ENCODE results near the gene TMEM253.

TMEM253 gene

GRCh38 chr14:21103710-21104447 lies 3.0 kb downstream of the TMEM253 start:
- peak; percentile 96 for DNase-seq (ENCODE audit: low spot score)

GRCh38 chr14:21104448-21105060 lies 3.7 kb downstream of the TMEM253 start:
- DNase-seq (ENCODE audit: low spot score), result no peak

- DNase-seq (ENCODE audit: low spot score), result no peak
These were observed 4.2 kb downstream of the TMEM253 start for GRCh38 chr14:21105095-21105494.

- no peak for DNase-seq (ENCODE audit: low spot score)
These were observed 5.3 kb downstream of the TMEM253 start for GRCh38 chr14:21106176-21106497.

- DNase-seq (ENCODE audit: low spot score), result no peak
These were observed 5.8 kb downstream of the TMEM253 start for GRCh38 chr14:21106498-21107282.

GRCh38 chr14:21107283-21107800 lies 6.5 kb downstream of the TMEM253 start:
- no peak for DNase-seq (ENCODE audit: low spot score)

- DNase-seq (ENCODE audit: low spot score), result no peak
These were observed 7.9 kb downstream of the TMEM253 start for GRCh38 chr14:21108791-21109190.

GRCh38 chr14:21109377-21110138 lies 8.7 kb downstream of the TMEM253 start:
- no peak for DNase-seq (ENCODE audit: low spot score)

GRCh38 chr14:21112255-21112654 lies 11.4 kb downstream of the TMEM253 start:
- no peak for DNase-seq (ENCODE audit: low spot score)

GRCh38 chr14:21113369-21113768 lies 12.5 kb downstream of the TMEM253 start:
- DNase-seq (ENCODE audit: low spot score), result no peak

GRCh38 chr14:21118933-21119332 lies 18.1 kb downstream of the TMEM253 start:
- DNase-seq (ENCODE audit: low spot score), result no peak

- no peak for DNase-seq (ENCODE audit: low spot score)
These were observed 19.8 kb downstream of the TMEM253 start for GRCh38 chr14:21120686-21121085.

- no peak for DNase-seq (ENCODE audit: low spot score)
These were observed 20.3 kb downstream of the TMEM253 start for GRCh38 chr14:21121122-21121521.

GRCh38 chr14:21123429-21123828 lies 22.6 kb downstream of the TMEM253 start:
- no peak for DNase-seq (ENCODE audit: low spot score)

GRCh38 chr14:21133901-21134300 lies 33.0 kb downstream of the TMEM253 start:
- DNase-seq (ENCODE audit: low spot score), result no peak

- DNase-seq (ENCODE audit: low spot score), result no peak
These were observed 35.2 kb downstream of the TMEM253 start for GRCh38 chr14:21136024-21136423.

GRCh38 chr14:21142357-21142756 lies 41.5 kb downstream of the TMEM253 start:
- no peak for DNase-seq (ENCODE audit: low spot score)

- DNase-seq (ENCODE audit: low spot score), result no peak
These were observed 44.6 kb downstream of the TMEM253 start for GRCh38 chr14:21145437-21145836.

GRCh38 chr14:21149641-21150367 lies 48.9 kb downstream of the TMEM253 start:
- DNase-seq (ENCODE audit: low spot score), result no peak

All from left forelimb (tissue), 1 donor.